SJSA1 (cell line): ENCODE measurements around the gene PLB1. TPM values are rescaled to one million over a fixed set of nuclear protein-coding genes. Genes with fewer than 3 reads are reported as not detected.
A peak's percentile ranks its signal among the peaks of the same experiment; 100 is the strongest.

ENCODE experiments used
- DNase-seq, 2 experiments: peaks; one replicate each; pipeline ENCODE4 v3.0.0-alpha.2; 2015 to 2020; ENCODE audit warnings: low spot score in 2 of 2, low read depth in 1 of 2
- H3K27ac ChIP-seq: fragments of 250-450 bp; sonication (Bioruptor Pico); 2 replicates; pipeline ENCODE4 v1.5.1; 2020; ENCODE audit warnings: mild to moderate bottlenecking, moderate library complexity
- H3K27me3 ChIP-seq: fragments of 250-450 bp; sonication (Bioruptor Pico); replicated peaks from 2 replicates; pipeline ENCODE4 v1.5.1; 2020; ENCODE audit warnings: mild to moderate bottlenecking, moderate library complexity
- H3K36me3 ChIP-seq: fragments of 250-450 bp; sonication (Bioruptor Pico); 2 replicates; pipeline ENCODE4 v1.5.1; 2020; ENCODE audit warnings: mild to moderate bottlenecking
- H3K4me1 ChIP-seq: fragments of 250-450 bp; sonication (Bioruptor Pico); replicated peaks from 2 replicates; pipeline ENCODE4 v1.6.1; 2021; ENCODE audit warnings: mild to moderate bottlenecking
- H3K4me3 ChIP-seq: fragments of 250-450 bp; sonication (Bioruptor Pico); 2 replicates; pipeline ENCODE4 v1.5.1; 2020; ENCODE audit warnings: mild to moderate bottlenecking
- H3K9me3 ChIP-seq: fragments of 250-450 bp; sonication (Bioruptor Pico); replicated peaks from 2 replicates; pipeline ENCODE4 v1.5.1; 2020; ENCODE audit warnings: mild to moderate bottlenecking
- total RNA-seq: library from RNA; depleted of rRNA; stranded (reverse); fragments of >200 nt; shearing (Covaris generic); gene quantifications from 2 replicates; pipeline ENCODE4 v1.2.3, GENCODE V29; 2014

The PLB1 gene
- total RNA-seq, 1 experiment from 2014 or later, result 4.6 TPM

GRCh38 chr2:28610583-28611201 lies 114.8 kb downstream of the PLB1 start:
- no peaks in the 10 kb centered on the region for H3K36me3 ChIP-seq
- H3K27ac ChIP-seq, result no peak overlapping the region; the same call in 1 of the 2 replicates
- no peaks in the 10 kb centered on the region for H3K27me3 ChIP-seq
- peak; percentile 72 to 88 for DNase-seq
- H3K4me3 ChIP-seq, result no peak overlapping the region
- H3K9me3 ChIP-seq, result no peaks in the 10 kb centered on the region
- peaks cover 38% of the 10 kb centered on the region for H3K4me1 ChIP-seq

- no peak for DNase-seq
- Histone ChIP-seq H3K4me3 (no peak overlapping the region), H3K36me3 (no peaks in the 10 kb centered on the region)
Observed at GRCh38 chr2:28612131-28612812, 116.4 kb downstream of the PLB1 start.

GRCh38 chr2:28613186-28613585 lies 117.3 kb downstream of the PLB1 start:
- Histone ChIP-seq H3K4me3 (no peak overlapping the region), H3K9me3 (no peaks in the 10 kb centered on the region)

More at GRCh38 chr2:28612131-28612812, 116.4 kb downstream of the PLB1 start:
- Histone ChIP-seq H3K4me1 (peaks cover 22% of the 10 kb centered on the region), H3K27ac (no peak overlapping the region), H3K9me3 (no peaks in the 10 kb centered on the region), H3K27me3 (no peaks in the 10 kb centered on the region)

GRCh38 chr2:28613633-28614501 lies 118.0 kb downstream of the PLB1 start:
- H3K27ac ChIP-seq, result no peak overlapping the region
- DNase-seq, result no peak
- H3K4me1 ChIP-seq, result peaks cover 14% of the 10 kb centered on the region
- no peaks in the 10 kb centered on the region for H3K27me3 ChIP-seq
- H3K4me3 ChIP-seq, result no peak overlapping the region
- H3K36me3 ChIP-seq, result no peaks in the 10 kb centered on the region
- no peaks in the 10 kb centered on the region for H3K9me3 ChIP-seq

More at GRCh38 chr2:28613186-28613585, 117.3 kb downstream of the PLB1 start:
- H3K27me3 ChIP-seq, result no peaks in the 10 kb centered on the region
- DNase-seq, result no peak
- no peak overlapping the region for H3K27ac ChIP-seq
- peaks cover 14% of the 10 kb centered on the region for H3K4me1 ChIP-seq
- no peaks in the 10 kb centered on the region for H3K36me3 ChIP-seq

GRCh38 chr2:28615706-28616105 lies 119.8 kb downstream of the PLB1 start:
- Histone ChIP-seq H3K27ac (no peak overlapping the region), H3K36me3 (no peaks in the 10 kb centered on the region), H3K27me3 (no peaks in the 10 kb centered on the region), H3K4me1 (peaks cover 9% of the 10 kb centered on the region), H3K4me3 (no peak overlapping the region), H3K9me3 (no peaks in the 10 kb centered on the region)
- DNase-seq, result no peak

GRCh38 chr2:28616396-28616999 lies 120.6 kb downstream of the PLB1 start:
- no peak overlapping the region for H3K4me3 ChIP-seq
- H3K4me1 ChIP-seq, result peaks cover 8% of the 10 kb centered on the region
- no peak for DNase-seq
- no peak overlapping the region for H3K27ac ChIP-seq
- H3K27me3 ChIP-seq, result no peaks in the 10 kb centered on the region
- H3K36me3 ChIP-seq, result no peaks in the 10 kb centered on the region
- H3K9me3 ChIP-seq, result no peaks in the 10 kb centered on the region

- no peak overlapping the region for H3K27ac ChIP-seq
- H3K36me3 ChIP-seq, result no peaks in the 10 kb centered on the region
- peaks cover 14% of the 10 kb centered on the region for H3K4me1 ChIP-seq
- no peaks in the 10 kb centered on the region for H3K9me3 ChIP-seq
- H3K27me3 ChIP-seq, result no peaks in the 10 kb centered on the region
- DNase-seq, result no peak
- H3K4me3 ChIP-seq, result no peak overlapping the region
Observed at GRCh38 chr2:28617502-28618184, 121.8 kb downstream of the PLB1 start.

- DNase-seq, result no peak
- no peaks in the 10 kb centered on the region for H3K27me3 ChIP-seq
- H3K9me3 ChIP-seq, result no peaks in the 10 kb centered on the region
- no peaks in the 10 kb centered on the region for H3K36me3 ChIP-seq
- no peak overlapping the region for H3K27ac ChIP-seq
- peaks cover 14% of the 10 kb centered on the region for H3K4me1 ChIP-seq
- H3K4me3 ChIP-seq, result no peak overlapping the region
Observed at GRCh38 chr2:28618221-28619141, 122.6 kb downstream of the PLB1 start.

GRCh38 chr2:28619213-28620196 lies 123.6 kb downstream of the PLB1 start:
- Histone ChIP-seq H3K27ac (no peak overlapping the region), H3K4me3 (no peak overlapping the region), H3K9me3 (no peaks in the 10 kb centered on the region), H3K27me3 (no peaks in the 10 kb centered on the region), H3K36me3 (no peaks in the 10 kb centered on the region), H3K4me1 (peaks cover 14% of the 10 kb centered on the region)
- no peak for DNase-seq

- DNase-seq, result no peak
- H3K27ac ChIP-seq, result no peak overlapping the region
- peaks cover 22% of the 10 kb centered on the region for H3K4me1 ChIP-seq
- H3K36me3 ChIP-seq, result no peaks in the 10 kb centered on the region
- H3K27me3 ChIP-seq, result no peaks in the 10 kb centered on the region
- H3K9me3 ChIP-seq, result no peaks in the 10 kb centered on the region
- no peak overlapping the region for H3K4me3 ChIP-seq
Observed at GRCh38 chr2:28620291-28620793, 124.5 kb downstream of the PLB1 start.

GRCh38 chr2:28620801-28621171 lies 124.9 kb downstream of the PLB1 start:
- no peaks in the 10 kb centered on the region for H3K27me3 ChIP-seq
- H3K4me3 ChIP-seq, result no peak overlapping the region
- no peaks in the 10 kb centered on the region for H3K36me3 ChIP-seq
- H3K9me3 ChIP-seq, result no peaks in the 10 kb centered on the region
- peak overlapping the region; percentile 65; the same call in 1 of the 2 replicates for H3K27ac ChIP-seq
- no peak for DNase-seq
- H3K4me1 ChIP-seq, result peaks cover 26% of the 10 kb centered on the region
